ENCODE measurements around the gene KYAT1.
"Not testable (repeated sequence)": the region's sequence is repeated elsewhere in the genome, so short reads cannot be mapped to it uniquely, and the experiment has no call there.

The KYAT1 gene

GRCh38 chr9:128870941-128871265 lies 10.8 kb downstream of the KYAT1 start:
- not testable (repeated sequence) for H3K9ac ChIP-seq (ENCODE audit: low read depth, low read length, poor library complexity); H2AK5ac ChIP-seq (ENCODE audit: low read depth, low read length); H2BK15ac ChIP-seq (ENCODE audit: low read length); H2AFZ ChIP-seq (ENCODE audit: low read length); H3K27me3 ChIP-seq (ENCODE audit: control insufficient read depth in 3 of 3, insufficient read depth in 3 of 3, low read depth in 1 of 3, low read length in 3 of 3); H3K4ac ChIP-seq (ENCODE audit: low read length); H2BK12ac ChIP-seq (ENCODE audit: low read length); H3K4me2 ChIP-seq (ENCODE audit: insufficient read depth, low read length, poor library complexity, severe bottlenecking); H3K4me1 ChIP-seq (ENCODE audit: control insufficient read depth in 2 of 2, insufficient read depth in 1 of 2, low read depth in 1 of 2, low read length in 2 of 2); H3K36me3 ChIP-seq (replicated peaks in 1 of 2; ENCODE audit: control insufficient read depth in 2 of 2, insufficient read depth in 2 of 2, low read length in 2 of 2); H4K91ac ChIP-seq (ENCODE audit: low read depth, low read length, poor library complexity); H2BK5ac ChIP-seq (ENCODE audit: low read length); H3K27ac ChIP-seq (replicated peaks; ENCODE audit: low read length); H3K14ac ChIP-seq (ENCODE audit: low read length); DNase-seq (ENCODE audit: low spot score); H3K4me3 ChIP-seq (ENCODE audit: low read length in 2 of 2); H3K18ac ChIP-seq (ENCODE audit: low read length); H3K79me1 ChIP-seq (ENCODE audit: low read depth, low read length); H3K9me3 ChIP-seq (replicated peaks in 1 of 2; ENCODE audit: control insufficient read depth in 2 of 2, insufficient read depth in 1 of 2, low read depth in 1 of 2, low read length in 2 of 2); H2BK120ac ChIP-seq (ENCODE audit: low read depth, low read length); H3K23ac ChIP-seq (ENCODE audit: low read depth, low read length, poor library complexity); H4K8ac ChIP-seq (ENCODE audit: low read depth, low read length)
- no CpG with 5 or more reads among the region's 7 CpGs for WGBS, 2 donors (ENCODE audit: extremely low coverage in 2 of 2, insufficient read length in 2 of 2, insufficient replicate concordance in 1 of 2)

- no peak overlapping the region for H2BK12ac ChIP-seq (ENCODE audit: low read length)
- no peak overlapping the region for H2BK15ac ChIP-seq (ENCODE audit: low read length)
- no peak overlapping the region for H3K18ac ChIP-seq (ENCODE audit: low read length)
- H3K36me3 ChIP-seq (replicated peaks in 1 of 2; ENCODE audit: control insufficient read depth in 2 of 2, insufficient read depth in 2 of 2, low read length in 2 of 2) = peaks cover 0 to 8% of the 10 kb centered on the region in 2 donors
- H3K27ac ChIP-seq (replicated peaks; ENCODE audit: low read length) = no peak overlapping the region
- no peaks in the 10 kb centered on the region for H3K9me3 ChIP-seq (replicated peaks in 1 of 2; ENCODE audit: control insufficient read depth in 2 of 2, insufficient read depth in 1 of 2, low read depth in 1 of 2, low read length in 2 of 2)
- H3K14ac ChIP-seq (ENCODE audit: low read length) = no peak overlapping the region
- no peaks in the 10 kb centered on the region for H3K27me3 ChIP-seq (ENCODE audit: control insufficient read depth in 3 of 3, insufficient read depth in 3 of 3, low read depth in 1 of 3, low read length in 3 of 3)
- H3K9ac ChIP-seq (ENCODE audit: low read depth, low read length, poor library complexity) = no peak overlapping the region
- no peak overlapping the region for H2BK120ac ChIP-seq (ENCODE audit: low read depth, low read length)
- no CpG with 5 or more reads among the region's 7 CpGs for WGBS, 2 donors (ENCODE audit: extremely low coverage in 2 of 2, insufficient read length in 2 of 2, insufficient replicate concordance in 1 of 2)
- DNase-seq (ENCODE audit: low spot score) = no peak
- no peak overlapping the region for H2BK5ac ChIP-seq (ENCODE audit: low read length)
- H3K4ac ChIP-seq (ENCODE audit: low read length) = no peak overlapping the region
- H3K4me1 ChIP-seq (ENCODE audit: control insufficient read depth in 2 of 2, insufficient read depth in 1 of 2, low read depth in 1 of 2, low read length in 2 of 2) = no peaks in the 10 kb centered on the region
- no peak overlapping the region for H4K8ac ChIP-seq (ENCODE audit: low read depth, low read length)
- H2AK5ac ChIP-seq (ENCODE audit: low read depth, low read length) = no peak overlapping the region
- no peak overlapping the region for H3K4me2 ChIP-seq (ENCODE audit: insufficient read depth, low read length, poor library complexity, severe bottlenecking)
- no peak overlapping the region for H3K4me3 ChIP-seq (ENCODE audit: low read length in 2 of 2)
- H4K91ac ChIP-seq (ENCODE audit: low read depth, low read length, poor library complexity) = no peak overlapping the region
- H2AFZ ChIP-seq (ENCODE audit: low read length) = no peak overlapping the region
- H3K23ac ChIP-seq (ENCODE audit: low read depth, low read length, poor library complexity) = no peak overlapping the region
- H3K79me1 ChIP-seq (ENCODE audit: low read depth, low read length) = no peaks in the 10 kb centered on the region
Observed at GRCh38 chr9:128870128-128870940, 11.4 kb downstream of the KYAT1 start.

GRCh38 chr9:128863647-128864046 lies 18.1 kb downstream of the KYAT1 start:
- Histone ChIP-seq H3K27me3 (ENCODE audit: control insufficient read depth in 3 of 3, insufficient read depth in 3 of 3, low read depth in 1 of 3, low read length in 3 of 3) (no peaks in the 10 kb centered on the region), H4K91ac (ENCODE audit: low read depth, low read length, poor library complexity) (no peak overlapping the region), H3K36me3 (replicated peaks in 1 of 2; ENCODE audit: control insufficient read depth in 2 of 2, insufficient read depth in 2 of 2, low read length in 2 of 2) (no peaks in the 10 kb centered on the region), H2BK12ac (ENCODE audit: low read length) (no peak overlapping the region), H3K27ac (replicated peaks; ENCODE audit: low read length) (no peak overlapping the region), H3K4me2 (ENCODE audit: insufficient read depth, low read length, poor library complexity, severe bottlenecking) (no peak overlapping the region), H3K9me3 (replicated peaks in 1 of 2; ENCODE audit: control insufficient read depth in 2 of 2, insufficient read depth in 1 of 2, low read depth in 1 of 2, low read length in 2 of 2) (no peaks in the 10 kb centered on the region), H3K18ac (ENCODE audit: low read length) (no peak overlapping the region), H2AFZ (ENCODE audit: low read length) (peak overlapping the region; percentile 66), H2BK5ac (ENCODE audit: low read length) (no peak overlapping the region), H3K4me3 (ENCODE audit: low read length in 2 of 2) (no peak overlapping the region), H4K8ac (ENCODE audit: low read depth, low read length) (no peak overlapping the region), H3K4me1 (ENCODE audit: control insufficient read depth in 2 of 2, insufficient read depth in 1 of 2, low read depth in 1 of 2, low read length in 2 of 2) (peaks cover 2 to 3% of the 10 kb centered on the region in 2 donors), H3K4ac (ENCODE audit: low read length) (no peak overlapping the region), H3K23ac (ENCODE audit: low read depth, low read length, poor library complexity) (no peak overlapping the region), H2BK15ac (ENCODE audit: low read length) (no peak overlapping the region), H2BK120ac (ENCODE audit: low read depth, low read length) (no peak overlapping the region), H2AK5ac (ENCODE audit: low read depth, low read length) (no peak overlapping the region), H3K79me1 (ENCODE audit: low read depth, low read length) (peaks cover 2% of the 10 kb centered on the region), H3K9ac (ENCODE audit: low read depth, low read length, poor library complexity) (no peak overlapping the region), H3K14ac (ENCODE audit: low read length) (no peak overlapping the region)
- WGBS, 2 donors (ENCODE audit: extremely low coverage in 2 of 2, insufficient read length in 2 of 2, insufficient replicate concordance in 1 of 2) = no CpG with 5 or more reads among the region's 10 CpGs
- peak; percentile 65 for DNase-seq (ENCODE audit: low spot score)

- Histone ChIP-seq H3K4me1 (ENCODE audit: control insufficient read depth in 2 of 2, insufficient read depth in 1 of 2, low read depth in 1 of 2, low read length in 2 of 2) (peaks cover 2 to 3% of the 10 kb centered on the region in 2 donors), H3K14ac (ENCODE audit: low read length) (no peak overlapping the region), H4K91ac (ENCODE audit: low read depth, low read length, poor library complexity) (no peak overlapping the region), H2AK5ac (ENCODE audit: low read depth, low read length) (no peak overlapping the region), H3K4me2 (ENCODE audit: insufficient read depth, low read length, poor library complexity, severe bottlenecking) (no peak overlapping the region), H2BK12ac (ENCODE audit: low read length) (no peak overlapping the region), H3K36me3 (replicated peaks in 1 of 2; ENCODE audit: control insufficient read depth in 2 of 2, insufficient read depth in 2 of 2, low read length in 2 of 2) (no peaks in the 10 kb centered on the region), H3K23ac (ENCODE audit: low read depth, low read length, poor library complexity) (peak overlapping the region; percentile 73), H3K4me3 (ENCODE audit: low read length in 2 of 2) (no peak overlapping the region), H3K27ac (replicated peaks; ENCODE audit: low read length) (no peak overlapping the region), H3K27me3 (ENCODE audit: control insufficient read depth in 3 of 3, insufficient read depth in 3 of 3, low read depth in 1 of 3, low read length in 3 of 3) (no peaks in the 10 kb centered on the region), H2AFZ (ENCODE audit: low read length) (no peak overlapping the region), H3K9me3 (replicated peaks in 1 of 2; ENCODE audit: control insufficient read depth in 2 of 2, insufficient read depth in 1 of 2, low read depth in 1 of 2, low read length in 2 of 2) (no peaks in the 10 kb centered on the region), H3K18ac (ENCODE audit: low read length) (no peak overlapping the region), H2BK15ac (ENCODE audit: low read length) (no peak overlapping the region), H2BK120ac (ENCODE audit: low read depth, low read length) (no peak overlapping the region), H4K8ac (ENCODE audit: low read depth, low read length) (peak overlapping the region; percentile 17), H3K4ac (ENCODE audit: low read length) (peak overlapping the region; percentile 66), H3K9ac (ENCODE audit: low read depth, low read length, poor library complexity) (peak overlapping the region; percentile 44), H3K79me1 (ENCODE audit: low read depth, low read length) (peaks cover 2% of the 10 kb centered on the region), H2BK5ac (ENCODE audit: low read length) (no peak overlapping the region)
- DNase-seq (ENCODE audit: low spot score) = no peak
- no CpG with 5 or more reads among the region's 6 CpGs for WGBS, 2 donors (ENCODE audit: extremely low coverage in 2 of 2, insufficient read length in 2 of 2, insufficient replicate concordance in 1 of 2)
Observed at GRCh38 chr9:128862401-128862851, 19.3 kb downstream of the KYAT1 start.
